ENCODE measurements around the gene IL1B.

DNA sequence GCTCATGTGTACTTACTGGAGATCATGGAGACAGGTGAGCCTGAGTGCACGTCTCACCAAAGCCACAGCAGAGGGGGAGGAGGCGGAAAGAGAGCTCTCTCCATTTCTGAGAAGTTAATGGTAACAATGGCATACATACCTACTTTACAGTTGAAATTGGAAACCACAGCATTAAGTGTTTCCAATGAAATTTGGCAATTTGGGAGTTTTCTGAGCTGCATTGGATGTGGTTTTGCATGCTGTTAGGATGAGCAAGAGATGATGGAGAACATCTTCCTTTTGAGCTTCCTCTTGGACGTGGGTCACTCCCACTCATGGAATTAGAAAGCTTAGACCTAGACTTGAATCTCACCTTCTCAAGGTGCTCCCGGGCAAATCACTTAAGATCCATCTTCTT is 48.9 kb upstream of the IL1B start:
- TF ChIP-seq, protein P1, sequence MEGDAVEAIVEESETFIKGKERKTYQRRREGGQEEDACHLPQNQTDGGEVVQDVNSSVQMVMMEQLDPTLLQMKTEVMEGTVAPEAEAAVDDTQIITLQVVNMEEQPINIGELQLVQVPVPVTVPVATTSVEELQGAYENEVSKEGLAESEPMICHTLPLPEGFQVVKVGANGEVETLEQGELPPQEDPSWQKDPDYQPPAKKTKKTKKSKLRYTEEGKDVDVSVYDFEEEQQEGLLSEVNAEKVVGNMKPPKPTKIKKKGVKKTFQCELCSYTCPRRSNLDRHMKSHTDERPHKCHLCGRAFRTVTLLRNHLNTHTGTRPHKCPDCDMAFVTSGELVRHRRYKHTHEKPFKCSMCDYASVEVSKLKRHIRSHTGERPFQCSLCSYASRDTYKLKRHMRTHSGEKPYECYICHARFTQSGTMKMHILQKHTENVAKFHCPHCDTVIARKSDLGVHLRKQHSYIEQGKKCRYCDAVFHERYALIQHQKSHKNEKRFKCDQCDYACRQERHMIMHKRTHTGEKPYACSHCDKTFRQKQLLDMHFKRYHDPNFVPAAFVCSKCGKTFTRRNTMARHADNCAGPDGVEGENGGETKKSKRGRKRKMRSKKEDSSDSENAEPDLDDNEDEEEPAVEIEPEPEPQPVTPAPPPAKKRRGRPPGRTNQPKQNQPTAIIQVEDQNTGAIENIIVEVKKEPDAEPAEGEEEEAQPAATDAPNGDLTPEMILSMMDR (IDR thresholded peaks at IDR 0.05), result no peak
- no peak for TF ChIP-seq POLR2A (IDR thresholded peaks at IDR 0.05)

Measured in breast epithelium (tissue), 3 donors.